ENCODE results near the gene GET3. TPM values are rescaled to one million over a fixed set of nuclear protein-coding genes. Genes with fewer than 3 reads are reported as not detected.
A peak's percentile ranks its signal among the peaks of the same experiment; 100 is the strongest.

The GET3 gene
- total and polyA plus RNA-seq, 2 of the 13 experiments (the other 11 are each of a cell fraction or from before 2014, with no cell fraction given) = 57.7 to 59.4 TPM

GRCh38 chr19:12793290-12794195, 56.2 kb downstream of the GET3 start (continued):
- TF ChIP-seq ZNF670 (CRISPR knock-in tag; IDR thresholded peaks at IDR 0.05; ENCODE audit: borderline replicate concordance) (0 out of 2 replicates have a peak, but pooled peaks have one; percentile 44), TSC22D2 (CRISPR knock-in tag; IDR thresholded peaks at IDR 0.05; ENCODE audit: borderline replicate concordance) (no peak), SOX5 (CRISPR knock-in tag; IDR thresholded peaks at IDR 0.05; ENCODE audit: borderline replicate concordance) (peak; percentile 41; the same call in 1 of the 2 replicates), ZNF777 (CRISPR knock-in tag; IDR thresholded peaks at IDR 0.05) (peak; percentile 77), PCBP2 (optimal IDR thresholded peaks at IDR 0.05; ENCODE audit: low read depth, low read length, poor library complexity, severe bottlenecking) (no peak), ZNF430 (CRISPR knock-in tag; IDR thresholded peaks at IDR 0.05) (peak; percentile 61; the same call in 1 of the 2 replicates), ZNF580 (CRISPR knock-in tag; IDR thresholded peaks at IDR 0.05; ENCODE audit: borderline replicate concordance, low read depth) (peak; percentile 47; the same call in 1 of the 2 replicates), ESRRA (CRISPR knock-in tag; IDR thresholded peaks at IDR 0.05; ENCODE audit: low read depth) (no peak; the same call in 1 of the 2 replicates), ZNF180 (CRISPR knock-in tag; IDR thresholded peaks at IDR 0.05; ENCODE audit: borderline replicate concordance, low read depth) (no peak), MLLT10 (CRISPR knock-in tag; IDR thresholded peaks at IDR 0.05) (no peak), ZBTB2 (CRISPR knock-in tag; IDR thresholded peaks at IDR 0.05; ENCODE audit: low read depth) (peak; percentile 74), PHF21A (CRISPR knock-in tag; IDR thresholded peaks at IDR 0.05) (no peak; the same call in none of the 2 replicates), PRDM10 (CRISPR knock-in tag; IDR thresholded peaks at IDR 0.05; ENCODE audit: low read depth) (peak; percentile 41; the same call in 1 of the 2 replicates), RFX5 (IDR thresholded peaks at IDR 0.05; ENCODE audit: low read depth, low read length) (peak; percentile 96), ZNF549 (CRISPR knock-in tag; IDR thresholded peaks at IDR 0.05) (no peak), ZNF441 (CRISPR knock-in tag; IDR thresholded peaks at IDR 0.05; ENCODE audit: borderline replicate concordance) (no peak), MXD1 (CRISPR knock-in tag; IDR thresholded peaks at IDR 0.05) (peak; percentile 45; the same call in 1 of the 2 replicates), PRPF4 (IDR thresholded peaks at IDR 0.05; ENCODE audit: low read depth, low read length, poor library complexity, severe bottlenecking) (no peak), ZNF446 (CRISPR knock-in tag; IDR thresholded peaks at IDR 0.05) (0 out of 2 replicates have a peak, but pooled peaks have one; percentile 50), TEAD3 (CRISPR knock-in tag; optimal IDR thresholded peaks at IDR 0.05; ENCODE audit: borderline replicate concordance) (peak; percentile 55), JUNB (CRISPR knock-in tag; IDR thresholded peaks at IDR 0.05; ENCODE audit: borderline replicate concordance) (no peak), ZNF282 (IDR thresholded peaks at IDR 0.05; ENCODE audit: partially characterized antibody) (no peak), SMARCC2 (IDR thresholded peaks at IDR 0.05) (no peak), STAG1 (CRISPR knock-in tag; IDR thresholded peaks at IDR 0.05) (no peak), ZMYM4 (CRISPR knock-in tag; IDR thresholded peaks at IDR 0.05) (no peak; the same call in 1 of the 2 replicates)

Measured in HepG2 (cell line).